Panc1 (cell line): Measurements from ENCODE around the gene ARF1. TPM values are rescaled to one million over a fixed set of nuclear protein-coding genes. Genes with fewer than 3 reads are reported as not detected.

Experiments
- ATAC-seq: fragments of 200-7000 bp; cut with Tn5 transposase; 2 replicates; pipeline ENCODE4 v1.9.1; 2020; ENCODE audit warnings: mild to moderate bottlenecking, moderate library complexity
- BruUV-seq: library from RNA; stranded (reverse); fragments of 400-500 nt; replicated peaks from 2 replicates; lab custom pipeline; 2021; lab: Mats Ljungman, UMichigan
- CTCF ChIA-PET: fragments of 300-600 bp; sonication (Branson Sonifier 250); formaldehyde crosslinking; loops from one replicate; lab custom pipeline; 2022; ENCODE audit warnings: antibody characterized with exemption; lab: Charles Lee
- POLR2A ChIA-PET: fragments of 300-600 bp; sonication (Branson Sonifier 250); formaldehyde crosslinking; loops from one replicate; lab custom pipeline; 2022; ENCODE audit warnings: antibody characterized with exemption; lab: Charles Lee
- DNase-seq: peaks from one replicate; pipeline ENCODE4 v3.0.0-alpha.2; 2010; ENCODE audit warnings: low read depth, low spot score
- H3K27ac ChIP-seq: 2 replicates; pipeline ENCODE4 v1.5.1; 2011; ENCODE audit warnings: mild to moderate bottlenecking, low read length, inconsistent platforms
- H3K27me3 ChIP-seq: fragments of 200-500 bp; sonication (Bioruptor generic); 2 replicates; pipeline ENCODE4 v1.6.0; 2014; ENCODE audit warnings: low read length, inconsistent platforms; ENCODE audit not compliant: control insufficient read depth, insufficient read depth
- H3K36me3 ChIP-seq: fragments of 200-500 bp; sonication (Bioruptor generic); 2 replicates; pipeline ENCODE4 v1.5.1; 2014; ENCODE audit warnings: inconsistent platforms, mild to moderate bottlenecking, low read length, moderate library complexity; ENCODE audit not compliant: control insufficient read depth, insufficient read depth
- H3K4me1 ChIP-seq: 2 replicates; pipeline ENCODE4 v1.5.1; 2011; ENCODE audit warnings: inconsistent platforms, mild to moderate bottlenecking, low read length, moderate library complexity; ENCODE audit not compliant: control insufficient read depth, insufficient read depth
- H3K4me3 ChIP-seq, 2 experiments: 2 replicates each; pipeline ENCODE4 v1.5.1; 2011 to 2012; ENCODE audit warnings: low read depth in 2 of 2, low read length in 2 of 2, mild to moderate bottlenecking in 2 of 2, inconsistent platforms in 1 of 2, moderate library complexity in 1 of 2
- H3K9me3 ChIP-seq: fragments of 200-500 bp; sonication (Bioruptor generic); 2 replicates; pipeline ENCODE4 v1.5.1; 2014; ENCODE audit warnings: low read depth, mild to moderate bottlenecking, inconsistent platforms, low read length, moderate library complexity; ENCODE audit not compliant: control insufficient read depth, insufficient read depth
- POLR2AphosphoS5 ChIP-seq: IDR thresholded peaks from 2 replicates; pipeline ENCODE4 v1.6.1; 2012; ENCODE audit warnings: mild to moderate bottlenecking, low read depth, low read length, moderate library complexity
- SIN3A ChIP-seq: IDR thresholded peaks from 2 replicates; pipeline ENCODE4 v1.6.1; 2012; ENCODE audit warnings: low read depth, mild to moderate bottlenecking, low read length, moderate library complexity, borderline replicate concordance; ENCODE audit not compliant: insufficient read depth
- TCF7L2 ChIP-seq: IDR thresholded peaks from 2 replicates; pipeline ENCODE4 v1.6.1; 2011; ENCODE audit warnings: mild to moderate bottlenecking, low read depth, low read length, inconsistent platforms
- in situ Hi-C: cut with HindIII; loops from 2 replicates; pipeline ENCODE4 v1.10.0; 2016; ENCODE audit warnings: low sequenced_read_pairs, low pct_unique_long_range_greater_than_20kb
- intact Hi-C: fragments of 100-400 bp; cut with micrococcal nuclease; formaldehyde crosslinking; loops from one replicate; pipeline ENCODE4 v1.10.0; 2022; ENCODE audit not compliant: unreplicated experiment
- total RNA-seq: library from RNA; stranded (reverse); gene quantifications from one replicate; pipeline ENCODE4 v1.2.1, GENCODE V29; 2021; ENCODE audit not compliant: unreplicated experiment
- TF ChIP-seq, protein P1 (sequence below), 2 experiments: IDR thresholded peaks; 2 replicates each; pipeline ENCODE4 v1.6.1; 2011 to 2012; ENCODE audit warnings: low read depth in 2 of 2, control low read depth in 1 of 2, low read length in 1 of 2, mild to moderate bottlenecking in 1 of 2, moderate library complexity in 1 of 2; ENCODE audit not compliant: insufficient read depth in 1 of 2
- TF ChIP-seq, protein P2 (sequence below): fragments of 450-650 bp; IDR thresholded peaks from 2 replicates; pipeline ENCODE4 v1.5.1; 2017; ENCODE audit warnings: mild to moderate bottlenecking

The ARF1 gene
- total RNA-seq, 1 experiment from 2014 or later, result 321 TPM

DNA sequence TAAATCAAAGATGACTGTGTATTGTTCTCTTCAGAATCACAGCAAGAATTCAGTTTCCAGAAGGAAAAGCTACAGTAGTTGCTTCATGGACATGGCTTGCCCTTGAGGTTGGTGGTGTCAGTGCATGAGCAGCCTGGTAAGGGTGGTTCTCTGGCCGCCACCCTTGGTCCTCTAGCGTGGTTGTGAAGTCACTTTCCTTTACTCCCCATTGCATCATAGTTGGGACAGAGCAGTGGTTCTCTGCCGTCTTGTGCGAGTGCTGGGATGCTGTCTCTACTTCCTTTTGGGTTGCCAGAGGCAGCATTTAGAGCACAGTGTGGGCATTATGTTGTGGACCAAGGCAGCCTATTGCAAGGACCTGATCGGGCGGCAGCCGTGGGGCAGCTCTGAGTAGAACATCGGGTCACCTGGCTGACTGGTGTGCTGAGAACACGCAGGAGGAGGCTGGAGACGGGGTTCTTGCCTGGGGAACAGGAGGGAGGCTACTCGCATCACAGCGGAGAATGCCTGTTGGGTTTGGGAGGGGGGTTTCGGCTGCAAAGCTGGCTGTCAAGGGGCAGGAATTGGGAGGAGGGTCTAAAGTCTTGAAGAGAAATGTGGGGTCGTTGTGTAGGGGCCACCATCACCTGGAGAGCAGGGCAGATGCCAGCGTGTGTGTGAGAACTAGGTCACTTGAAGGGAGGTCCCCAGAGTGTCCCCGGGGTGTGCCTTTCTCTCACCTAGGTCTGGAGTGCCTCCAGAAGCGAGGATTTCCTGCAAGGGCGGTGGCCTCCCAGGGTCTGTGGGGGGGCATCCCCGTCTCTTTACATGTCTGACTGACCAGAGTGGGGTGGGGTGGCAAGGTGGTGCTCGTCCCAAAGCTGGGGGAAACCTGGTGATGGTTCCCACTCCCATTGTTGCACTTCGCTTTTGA is 6.3 kb downstream of the ARF1 start:
- no peak for DNase-seq
- H3K4me3 ChIP-seq, result no peak overlapping the region
- POLR2A ChIA-PET, result no interaction called here
- ATAC-seq, result no peak
- no peaks in the 10 kb centered on the region for H3K27me3 ChIP-seq
- H3K36me3 ChIP-seq, result peaks cover 3% of the 10 kb centered on the region; the same call in 1 of the 2 replicates
- H3K27ac ChIP-seq, result peak overlapping the region; percentile 25; the same call in 1 of the 2 replicates
- in situ Hi-C loops (no loop called here), intact Hi-C loops (no loop called here)
- no TSS peak for BruUV-seq
- peaks cover 68% of the 10 kb centered on the region for H3K4me1 ChIP-seq
- no peaks in the 10 kb centered on the region for H3K9me3 ChIP-seq
- CTCF ChIA-PET, result no interaction called here
- TF ChIP-seq SIN3A, result no peak
- no peak for TF ChIP-seq TCF7L2
- TF ChIP-seq POLR2AphosphoS5, result no peak
- TF ChIP-seq, protein P1, sequence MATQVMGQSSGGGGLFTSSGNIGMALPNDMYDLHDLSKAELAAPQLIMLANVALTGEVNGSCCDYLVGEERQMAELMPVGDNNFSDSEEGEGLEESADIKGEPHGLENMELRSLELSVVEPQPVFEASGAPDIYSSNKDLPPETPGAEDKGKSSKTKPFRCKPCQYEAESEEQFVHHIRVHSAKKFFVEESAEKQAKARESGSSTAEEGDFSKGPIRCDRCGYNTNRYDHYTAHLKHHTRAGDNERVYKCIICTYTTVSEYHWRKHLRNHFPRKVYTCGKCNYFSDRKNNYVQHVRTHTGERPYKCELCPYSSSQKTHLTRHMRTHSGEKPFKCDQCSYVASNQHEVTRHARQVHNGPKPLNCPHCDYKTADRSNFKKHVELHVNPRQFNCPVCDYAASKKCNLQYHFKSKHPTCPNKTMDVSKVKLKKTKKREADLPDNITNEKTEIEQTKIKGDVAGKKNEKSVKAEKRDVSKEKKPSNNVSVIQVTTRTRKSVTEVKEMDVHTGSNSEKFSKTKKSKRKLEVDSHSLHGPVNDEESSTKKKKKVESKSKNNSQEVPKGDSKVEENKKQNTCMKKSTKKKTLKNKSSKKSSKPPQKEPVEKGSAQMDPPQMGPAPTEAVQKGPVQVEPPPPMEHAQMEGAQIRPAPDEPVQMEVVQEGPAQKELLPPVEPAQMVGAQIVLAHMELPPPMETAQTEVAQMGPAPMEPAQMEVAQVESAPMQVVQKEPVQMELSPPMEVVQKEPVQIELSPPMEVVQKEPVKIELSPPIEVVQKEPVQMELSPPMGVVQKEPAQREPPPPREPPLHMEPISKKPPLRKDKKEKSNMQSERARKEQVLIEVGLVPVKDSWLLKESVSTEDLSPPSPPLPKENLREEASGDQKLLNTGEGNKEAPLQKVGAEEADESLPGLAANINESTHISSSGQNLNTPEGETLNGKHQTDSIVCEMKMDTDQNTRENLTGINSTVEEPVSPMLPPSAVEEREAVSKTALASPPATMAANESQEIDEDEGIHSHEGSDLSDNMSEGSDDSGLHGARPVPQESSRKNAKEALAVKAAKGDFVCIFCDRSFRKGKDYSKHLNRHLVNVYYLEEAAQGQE (IDR thresholded peaks at IDR 0.05; ENCODE audit: insufficient read depth in 1 of 2, low read depth in 2 of 2, low read length in 1 of 2), result no peak
- TF ChIP-seq, protein P2, sequence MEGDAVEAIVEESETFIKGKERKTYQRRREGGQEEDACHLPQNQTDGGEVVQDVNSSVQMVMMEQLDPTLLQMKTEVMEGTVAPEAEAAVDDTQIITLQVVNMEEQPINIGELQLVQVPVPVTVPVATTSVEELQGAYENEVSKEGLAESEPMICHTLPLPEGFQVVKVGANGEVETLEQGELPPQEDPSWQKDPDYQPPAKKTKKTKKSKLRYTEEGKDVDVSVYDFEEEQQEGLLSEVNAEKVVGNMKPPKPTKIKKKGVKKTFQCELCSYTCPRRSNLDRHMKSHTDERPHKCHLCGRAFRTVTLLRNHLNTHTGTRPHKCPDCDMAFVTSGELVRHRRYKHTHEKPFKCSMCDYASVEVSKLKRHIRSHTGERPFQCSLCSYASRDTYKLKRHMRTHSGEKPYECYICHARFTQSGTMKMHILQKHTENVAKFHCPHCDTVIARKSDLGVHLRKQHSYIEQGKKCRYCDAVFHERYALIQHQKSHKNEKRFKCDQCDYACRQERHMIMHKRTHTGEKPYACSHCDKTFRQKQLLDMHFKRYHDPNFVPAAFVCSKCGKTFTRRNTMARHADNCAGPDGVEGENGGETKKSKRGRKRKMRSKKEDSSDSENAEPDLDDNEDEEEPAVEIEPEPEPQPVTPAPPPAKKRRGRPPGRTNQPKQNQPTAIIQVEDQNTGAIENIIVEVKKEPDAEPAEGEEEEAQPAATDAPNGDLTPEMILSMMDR, result no peak

DNA sequence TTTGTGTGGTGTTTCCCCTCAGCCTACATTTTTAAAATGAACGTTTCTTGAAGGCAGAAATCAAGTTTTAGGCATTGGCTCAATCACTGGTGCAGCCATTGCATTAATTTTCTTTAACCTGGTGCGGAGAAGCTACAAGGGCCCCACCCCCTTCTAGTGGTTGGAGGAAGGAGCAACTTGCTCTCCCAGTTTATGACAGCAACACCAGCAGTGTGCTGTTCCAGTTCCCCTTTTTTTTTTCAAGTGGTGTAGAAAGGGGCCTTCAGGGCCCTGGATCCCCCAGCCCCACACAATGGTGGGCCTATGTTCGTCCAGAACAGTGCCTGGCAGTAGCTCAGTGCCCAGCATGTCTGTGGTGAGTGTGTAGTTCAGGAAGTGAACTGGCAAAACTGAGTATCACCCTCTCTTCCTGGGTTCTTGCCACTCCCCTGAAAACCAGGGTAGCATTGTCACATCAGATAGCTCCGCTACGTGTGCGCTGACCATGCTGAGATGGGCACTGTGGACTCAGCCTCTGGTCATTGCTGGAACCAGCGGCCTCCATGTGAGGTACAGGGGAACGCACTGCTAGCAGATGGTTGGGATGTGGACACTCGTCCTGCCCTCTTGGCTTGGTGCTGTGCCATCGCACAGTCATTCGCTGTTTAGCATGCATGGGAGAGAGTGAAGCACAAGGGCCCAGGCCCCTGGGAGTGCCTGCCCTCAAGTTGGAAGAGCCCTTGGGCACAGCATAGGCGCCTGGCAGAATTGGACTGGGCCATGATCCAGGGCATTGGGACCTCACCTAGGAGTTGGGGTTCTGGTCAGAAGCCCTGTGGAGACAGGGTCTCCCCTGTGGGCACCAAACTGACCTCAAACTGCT is 7.2 kb downstream of the ARF1 start:
- no peak overlapping the region for H3K27ac ChIP-seq
- intact Hi-C loops (no loop called here), in situ Hi-C loops (no loop called here)
- H3K27me3 ChIP-seq, result no peaks in the 10 kb centered on the region
- POLR2A ChIA-PET, result no interaction called here
- H3K36me3 ChIP-seq, result no peaks in the 10 kb centered on the region
- DNase-seq, result no peak
- no peak overlapping the region for H3K4me3 ChIP-seq
- H3K9me3 ChIP-seq, result peaks cover 3% of the 10 kb centered on the region; the same call in 1 of the 2 replicates
- BruUV-seq, result no TSS peak
- CTCF ChIA-PET, result interaction anchor here (0.6 kb wide), 1 partner anchor 812 kb away, joined by 3 read pairs; no protein-coding TSS in a partner anchor
- ATAC-seq, result no peak
- peaks cover 60% of the 10 kb centered on the region for H3K4me1 ChIP-seq
- TF ChIP-seq, protein P1 (IDR thresholded peaks at IDR 0.05; ENCODE audit: insufficient read depth in 1 of 2, low read depth in 2 of 2, low read length in 1 of 2), result no peak
- TF ChIP-seq TCF7L2 (no peak), POLR2AphosphoS5 (no peak), SIN3A (no peak)
- TF ChIP-seq, protein P2, result no peak
